Neural progenitor cell (in vitro differentiated cells): ENCODE results near the gene SERPINI2.

Source experiments
- CTCF ChIP-seq: fragments of 200-600 bp; sonication (generic); IDR thresholded peaks from 2 replicates; pipeline ENCODE4 v1.5.1; 2017; ENCODE audit warnings: antibody characterized with exemption, mild to moderate bottlenecking
- EZH2phosphoT487 ChIP-seq: fragments of 200-600 bp; sonication (generic); IDR thresholded peaks from 2 replicates; pipeline ENCODE4 v1.6.1; 2017; ENCODE audit warnings: antibody characterized with exemption

GRCh38 chr3:167441256-167441655 lies 32.6 kb downstream of the SERPINI2 start:
- TF ChIP-seq CTCF (no peak), EZH2phosphoT487 (no peak)
